Trophoblast cell (in vitro differentiated cells and primary cell): Measurements from ENCODE around the gene LRRN2.

Source experiments
- DNase-seq, 2 donors: peaks; one replicate each; pipeline ENCODE4 v3.0.0-alpha.2; 2016
- H2AFZ ChIP-seq: 2 replicates; pipeline ENCODE4 v1.6.1; 2013; ENCODE audit warnings: low read length, moderate library complexity, mild to moderate bottlenecking; ENCODE audit not compliant: insufficient read depth, poor library complexity
- H2AK5ac ChIP-seq: 2 replicates; pipeline ENCODE4 v1.6.1; 2013; ENCODE audit warnings: mild to moderate bottlenecking, low read length
- H2BK120ac ChIP-seq: 2 replicates; pipeline ENCODE4 v1.6.1; 2013; ENCODE audit warnings: low read length, mild to moderate bottlenecking, moderate library complexity; ENCODE audit not compliant: insufficient read depth, poor library complexity
- H2BK12ac ChIP-seq: 2 replicates; pipeline ENCODE4 v1.6.1; 2013; ENCODE audit warnings: mild to moderate bottlenecking, low read length, moderate library complexity
- H2BK5ac ChIP-seq: 2 replicates; pipeline ENCODE4 v1.6.1; 2013; ENCODE audit warnings: low read length, low read depth, moderate library complexity, mild to moderate bottlenecking; ENCODE audit not compliant: poor library complexity
- H3K14ac ChIP-seq: 2 replicates; pipeline ENCODE4 v1.6.1; 2013; ENCODE audit warnings: mild to moderate bottlenecking, low read length
- H3K18ac ChIP-seq: 2 replicates; pipeline ENCODE4 v1.6.1; 2013; ENCODE audit warnings: mild to moderate bottlenecking, low read length
- H3K23ac ChIP-seq: 2 replicates; pipeline ENCODE4 v1.6.1; 2013; ENCODE audit warnings: low read length
- H3K27ac ChIP-seq: 2 replicates; pipeline ENCODE4 v1.5.1; 2013; ENCODE audit warnings: low read depth, mild to moderate bottlenecking, inconsistent platforms, low read length, moderate library complexity
- H3K27me3 ChIP-seq: 2 replicates; pipeline ENCODE4 v1.6.1; 2013; ENCODE audit warnings: inconsistent platforms, mild to moderate bottlenecking, low read length, moderate library complexity; ENCODE audit not compliant: insufficient read depth
- H3K36me3 ChIP-seq, 2 experiments: 1 replicate in 1 of 2; 2 replicates in 1 of 2; pipeline ENCODE4 v1.6.1; 2013; ENCODE audit warnings: low read length in 2 of 2, mild to moderate bottlenecking in 2 of 2, moderate library complexity in 1 of 2; ENCODE audit not compliant: insufficient read depth in 2 of 2, control insufficient read depth in 1 of 2
- H3K4ac ChIP-seq: 2 replicates; pipeline ENCODE4 v1.6.1; 2013; ENCODE audit warnings: low read depth, mild to moderate bottlenecking, low read length, moderate library complexity
- H3K4me1 ChIP-seq, 2 experiments: 1 replicate in 1 of 2; 2 replicates in 1 of 2; pipeline ENCODE4 v1.6.1; 2013; ENCODE audit warnings: low read length in 2 of 2, mild to moderate bottlenecking in 2 of 2, moderate library complexity in 1 of 2; ENCODE audit not compliant: insufficient read depth in 2 of 2, control insufficient read depth in 1 of 2
- H3K4me2 ChIP-seq: 2 replicates; pipeline ENCODE4 v1.6.1; 2013; ENCODE audit warnings: inconsistent platforms, mild to moderate bottlenecking, low read length, moderate library complexity
- H3K4me3 ChIP-seq: 2 replicates; pipeline ENCODE4 v1.5.1; 2013; ENCODE audit warnings: mild to moderate bottlenecking, low read depth, low read length, inconsistent platforms
- H3K79me1 ChIP-seq: one replicate; pipeline ENCODE4 v1.6.1; 2013; ENCODE audit warnings: low read length
- H3K79me2 ChIP-seq: 2 replicates; pipeline ENCODE4 v1.6.1; 2013; ENCODE audit warnings: low read length, mild to moderate bottlenecking; ENCODE audit not compliant: control insufficient read depth, insufficient read depth, poor library complexity
- H3K9ac ChIP-seq: 2 replicates; pipeline ENCODE4 v1.6.1; 2013; ENCODE audit warnings: mild to moderate bottlenecking, low read length
- H3K9me3 ChIP-seq: 2 replicates; pipeline ENCODE4 v1.6.1; 2013; ENCODE audit warnings: low read depth, mild to moderate bottlenecking, control low read depth, inconsistent platforms, low read length; ENCODE audit not compliant: insufficient read depth
- H4K12ac ChIP-seq: 2 replicates; pipeline ENCODE4 v1.6.1; 2013; ENCODE audit warnings: low read depth, mild to moderate bottlenecking, low read length, moderate library complexity
- H4K8ac ChIP-seq: 2 replicates; pipeline ENCODE4 v1.6.1; 2013; ENCODE audit warnings: low read depth, mild to moderate bottlenecking, low read length, moderate library complexity
- H4K91ac ChIP-seq: one replicate; pipeline ENCODE4 v1.6.1; 2013; ENCODE audit warnings: low read depth, mild to moderate bottlenecking, low read length, moderate library complexity
- WGBS: extraction: QIAGEN DNeasy Blood & Tissue Kit; methylation state at CpG from one replicate; pipeline ENCODE4 v1.1.7; 2013; ENCODE audit warnings: missing lambda C conversion rate; ENCODE audit not compliant: insufficient read length, insufficient coverage; ENCODE audit errors: extremely low coverage; 5-methylcytosine and 5-hydroxymethylcytosine counted together

Gene LRRN2

DNA sequence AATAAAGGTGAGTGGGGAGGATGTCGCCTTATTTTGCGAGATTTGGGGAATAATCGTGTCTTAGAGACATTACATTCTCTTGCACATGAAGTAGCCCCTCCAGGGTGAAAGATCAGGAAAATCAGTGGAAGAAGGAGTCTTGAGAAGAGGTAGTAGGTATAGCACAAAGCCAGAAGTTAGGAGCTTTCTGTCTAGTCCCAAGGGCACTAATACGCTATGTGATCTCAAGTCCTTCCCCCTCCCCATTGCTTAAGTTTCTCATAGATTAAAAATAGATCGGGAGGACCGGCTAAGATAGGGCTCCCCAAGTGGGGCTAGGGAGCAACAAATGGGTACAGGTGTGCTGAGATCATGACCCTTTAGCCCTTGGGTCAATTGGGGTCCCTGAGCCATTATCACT lies 13.5 kb downstream of the LRRN2 start:
- no peak overlapping the region for H2AFZ ChIP-seq
- DNase-seq, result no peak
- no peak overlapping the region for H4K12ac ChIP-seq
- H4K8ac ChIP-seq, result no peak overlapping the region
- H3K4me2 ChIP-seq, result no peak overlapping the region
- no peak overlapping the region for H3K4ac ChIP-seq
- no peak overlapping the region for H3K4me3 ChIP-seq
- no peaks in the 10 kb centered on the region for H3K79me1 ChIP-seq
- H3K18ac ChIP-seq, result no peak overlapping the region
- no peak overlapping the region for H3K9ac ChIP-seq
- H3K79me2 ChIP-seq, result no peaks in the 10 kb centered on the region
- H4K91ac ChIP-seq, result no peak overlapping the region
- peaks cover 0 to 4% of the 10 kb centered on the region in 2 experiments for H3K4me1 ChIP-seq
- no peak overlapping the region for H2BK5ac ChIP-seq
- H3K36me3 ChIP-seq, result no peaks in the 10 kb centered on the region
- no peak overlapping the region for H2BK12ac ChIP-seq
- H3K14ac ChIP-seq, result no peak overlapping the region
- WGBS, result no CpG with 5 or more reads among the region's 6 CpGs
- H3K27me3 ChIP-seq, result no peaks in the 10 kb centered on the region
- no peak overlapping the region for H3K23ac ChIP-seq
- no peak overlapping the region for H2AK5ac ChIP-seq
- no peak overlapping the region for H2BK120ac ChIP-seq
- no peaks in the 10 kb centered on the region for H3K9me3 ChIP-seq
- H3K27ac ChIP-seq, result no peak overlapping the region

DNA sequence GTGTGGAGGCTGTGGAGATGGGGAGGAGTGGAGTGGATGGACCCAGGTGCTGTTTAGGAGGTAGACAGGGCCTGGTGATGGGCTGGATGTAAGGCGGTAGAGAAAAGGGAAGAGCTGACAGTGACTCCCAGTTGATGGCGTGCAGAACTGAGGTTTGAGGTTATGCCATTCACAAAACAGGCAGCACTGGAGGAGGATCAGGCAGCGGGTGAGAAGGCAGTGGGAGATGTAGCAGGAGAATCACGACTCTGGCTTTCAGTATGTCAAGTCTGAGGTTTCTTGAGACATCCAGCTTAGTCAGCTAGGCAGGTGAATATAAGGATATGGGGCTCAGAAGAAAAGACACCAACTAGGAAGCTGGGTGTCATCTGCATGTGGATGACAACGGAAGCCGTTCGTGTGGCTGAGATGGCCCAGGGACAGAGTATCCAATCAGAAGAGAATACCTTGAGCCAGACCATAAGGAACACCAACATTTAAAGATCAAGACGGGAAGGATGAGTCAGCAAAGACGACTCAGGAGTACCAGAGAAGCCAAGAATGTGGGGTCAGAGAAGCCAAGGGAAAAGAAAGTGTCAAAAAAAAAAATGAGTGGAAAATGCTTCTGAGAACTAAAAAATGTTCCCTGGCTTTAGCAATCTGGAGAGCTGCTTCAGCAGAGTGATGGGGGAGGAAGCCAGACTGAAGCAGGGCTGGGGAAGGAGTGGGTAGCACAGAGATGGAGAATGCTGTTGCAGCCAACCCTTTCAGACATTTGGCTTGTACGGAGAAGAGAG lies 15.2 kb downstream of the LRRN2 start:
- Histone ChIP-seq H3K36me3 (no peaks in the 10 kb centered on the region), H3K79me1 (no peaks in the 10 kb centered on the region), H3K18ac (no peak overlapping the region), H4K8ac (no peak overlapping the region), H2BK5ac (no peak overlapping the region), H3K4me3 (no peak overlapping the region), H3K9me3 (no peaks in the 10 kb centered on the region), H3K4me1 (peaks cover 0 to 4% of the 10 kb centered on the region in 2 experiments), H3K27me3 (no peaks in the 10 kb centered on the region), H3K79me2 (no peaks in the 10 kb centered on the region), H2AK5ac (no peak overlapping the region), H3K14ac (no peak overlapping the region), H3K23ac (no peak overlapping the region), H2BK12ac (no peak overlapping the region), H3K9ac (no peak overlapping the region), H3K27ac (no peak overlapping the region), H3K4me2 (no peak overlapping the region), H3K4ac (no peak overlapping the region), H2BK120ac (no peak overlapping the region), H4K91ac (no peak overlapping the region), H4K12ac (no peak overlapping the region), H2AFZ (no peak overlapping the region)
- DNase-seq, result no peak
- WGBS, result no CpG with 5 or more reads among the region's 10 CpGs

DNA sequence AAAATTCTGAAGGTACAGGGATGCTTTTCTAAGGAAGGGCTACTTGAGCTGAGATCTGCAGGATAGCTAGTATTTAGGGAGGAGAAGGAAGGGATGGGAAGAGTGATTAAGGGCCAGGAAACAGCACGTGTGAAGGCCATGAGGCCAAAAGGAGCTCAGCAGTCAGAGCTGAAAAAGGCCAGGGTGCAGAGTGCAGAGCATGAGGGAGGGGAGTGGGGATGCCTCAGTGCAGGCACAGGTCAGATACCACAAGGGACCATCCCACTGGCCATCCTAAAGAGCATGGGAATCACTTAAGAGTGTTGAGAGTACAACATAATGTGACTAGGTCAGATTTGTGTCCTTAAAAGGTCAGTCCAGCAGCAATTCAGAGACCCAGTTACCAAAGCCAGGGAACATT lies 16.0 kb downstream of the LRRN2 start:
- H3K23ac ChIP-seq, result no peak overlapping the region
- no peak overlapping the region for H3K9ac ChIP-seq
- H3K4me2 ChIP-seq, result no peak overlapping the region
- H3K4me1 ChIP-seq, result peaks cover 0 to 4% of the 10 kb centered on the region in 2 experiments
- H2BK120ac ChIP-seq, result no peak overlapping the region
- no peak for DNase-seq
- no peaks in the 10 kb centered on the region for H3K27me3 ChIP-seq
- H4K12ac ChIP-seq, result no peak overlapping the region
- H2AFZ ChIP-seq, result no peak overlapping the region
- no peak overlapping the region for H2AK5ac ChIP-seq
- H4K91ac ChIP-seq, result no peak overlapping the region
- no peak overlapping the region for H3K4me3 ChIP-seq
- no peak overlapping the region for H3K18ac ChIP-seq
- H2BK12ac ChIP-seq, result no peak overlapping the region
- H3K36me3 ChIP-seq, result no peaks in the 10 kb centered on the region
- no peak overlapping the region for H3K27ac ChIP-seq
- H3K9me3 ChIP-seq, result no peaks in the 10 kb centered on the region
- H4K8ac ChIP-seq, result no peak overlapping the region
- WGBS, result no CpG with 5 or more reads among the region's 1 CpG
- no peaks in the 10 kb centered on the region for H3K79me1 ChIP-seq
- no peaks in the 10 kb centered on the region for H3K79me2 ChIP-seq
- H3K4ac ChIP-seq, result no peak overlapping the region
- no peak overlapping the region for H3K14ac ChIP-seq
- H2BK5ac ChIP-seq, result no peak overlapping the region

DNA sequence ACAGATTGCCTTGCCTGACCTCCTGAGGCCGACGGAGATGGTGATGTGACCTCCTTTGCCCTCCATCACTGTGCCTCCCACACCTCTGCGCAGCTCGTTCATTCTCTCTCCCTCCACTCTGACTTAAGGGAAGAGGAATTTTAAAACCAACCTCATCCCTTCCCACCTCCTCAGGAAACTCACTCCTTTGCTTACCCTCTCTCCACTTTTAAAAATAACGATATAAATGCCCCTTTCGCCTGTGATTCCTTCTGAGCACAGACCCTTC lies 21.2 kb downstream of the LRRN2 start:
- H3K79me2 ChIP-seq, result no peaks in the 10 kb centered on the region
- no peak overlapping the region for H4K12ac ChIP-seq
- WGBS, result no CpG with 5 or more reads among the region's 6 CpGs
- H3K9me3 ChIP-seq, result no peaks in the 10 kb centered on the region
- H2BK5ac ChIP-seq, result no peak overlapping the region
- no peak overlapping the region for H2BK120ac ChIP-seq
- no peak overlapping the region for H3K27ac ChIP-seq
- no peaks in the 10 kb centered on the region for H3K4me1 ChIP-seq
- no peak overlapping the region for H2AFZ ChIP-seq
- no peak overlapping the region for H4K8ac ChIP-seq
- H3K4ac ChIP-seq, result no peak overlapping the region
- H4K91ac ChIP-seq, result no peak overlapping the region
- no peak overlapping the region for H2AK5ac ChIP-seq
- H3K18ac ChIP-seq, result no peak overlapping the region
- no peak overlapping the region for H3K9ac ChIP-seq
- no peaks in the 10 kb centered on the region for H3K27me3 ChIP-seq
- H3K4me3 ChIP-seq, result no peak overlapping the region
- no peak overlapping the region for H3K14ac ChIP-seq
- no peaks in the 10 kb centered on the region for H3K36me3 ChIP-seq
- H3K4me2 ChIP-seq, result no peak overlapping the region
- DNase-seq, result no peak
- no peak overlapping the region for H2BK12ac ChIP-seq
- no peak overlapping the region for H3K23ac ChIP-seq
- H3K79me1 ChIP-seq, result no peaks in the 10 kb centered on the region
